ENCODE results near the gene CMPK1.

CMPK1 gene

DNA sequence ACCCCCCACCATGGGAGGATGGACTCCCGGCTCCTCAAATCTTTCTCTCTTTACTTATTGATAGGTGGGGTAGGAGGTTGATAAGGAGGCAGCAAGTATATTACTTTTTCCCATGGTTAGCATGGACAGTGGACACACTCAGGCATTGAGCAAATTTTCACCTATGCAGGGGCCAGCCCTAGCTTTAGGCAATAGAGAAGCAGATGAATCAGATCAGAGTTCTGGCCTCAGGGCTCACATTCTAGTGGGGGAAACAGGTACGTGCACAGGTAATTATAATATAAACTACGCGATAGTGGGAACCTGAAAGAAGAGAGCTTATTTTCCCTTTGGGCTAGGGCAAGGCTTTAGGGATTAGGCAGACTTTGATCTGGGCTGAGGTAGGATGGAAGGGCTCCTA is 69.0 kb downstream of the CMPK1 start:
- Histone ChIP-seq H3K4me3 (ENCODE audit: low read length) (no peak overlapping the region), H3K9ac (ENCODE audit: low read length) (no peak overlapping the region), H3K9me3 (ENCODE audit: control insufficient read depth, low read length) (no peaks in the 10 kb centered on the region), H3K36me3 (ENCODE audit: control insufficient read depth, insufficient read depth, low read length) (no peaks in the 10 kb centered on the region), H3K27me3 (ENCODE audit: control insufficient read depth, insufficient read depth, low read length) (peaks cover 4% of the 10 kb centered on the region), H3K4me1 (ENCODE audit: control insufficient read depth, insufficient read depth, low read length) (peaks cover 11% of the 10 kb centered on the region)

DNA sequence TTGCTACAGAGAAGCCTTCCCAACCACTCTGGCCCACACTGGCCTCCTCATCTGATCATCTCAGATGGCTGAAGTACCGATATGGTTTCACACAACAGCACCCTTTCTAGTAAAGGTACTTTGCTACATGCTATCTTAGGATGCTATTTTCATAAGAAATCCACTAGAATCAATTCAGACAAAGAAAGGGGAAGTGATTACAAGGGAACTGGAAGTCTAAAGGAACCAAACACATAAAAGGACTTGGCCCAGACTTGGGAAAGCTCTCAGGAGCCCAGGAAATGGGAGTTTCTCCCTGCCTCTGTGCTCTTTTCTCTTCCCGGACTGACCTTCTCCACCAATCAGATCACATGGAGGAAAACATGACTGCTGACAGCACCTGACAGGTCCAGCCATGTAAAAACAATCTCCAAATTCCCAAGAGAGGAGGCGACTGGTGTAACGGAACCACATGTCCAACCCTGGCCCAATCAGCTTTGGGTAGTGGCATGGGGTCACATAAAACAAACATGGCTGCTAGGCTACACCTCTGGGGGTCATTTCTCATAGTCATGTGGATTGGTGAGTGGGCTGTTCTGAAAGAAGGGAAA is 69.8 kb downstream of the CMPK1 start:
- Histone ChIP-seq H3K36me3 (ENCODE audit: control insufficient read depth, insufficient read depth, low read length) (no peaks in the 10 kb centered on the region), H3K4me1 (ENCODE audit: control insufficient read depth, insufficient read depth, low read length) (peaks cover 11% of the 10 kb centered on the region), H3K9me3 (ENCODE audit: control insufficient read depth, low read length) (no peaks in the 10 kb centered on the region), H3K27me3 (ENCODE audit: control insufficient read depth, insufficient read depth, low read length) (peaks cover 4% of the 10 kb centered on the region), H3K4me3 (ENCODE audit: low read length) (no peak overlapping the region), H3K9ac (ENCODE audit: low read length) (no peak overlapping the region)

DNA sequence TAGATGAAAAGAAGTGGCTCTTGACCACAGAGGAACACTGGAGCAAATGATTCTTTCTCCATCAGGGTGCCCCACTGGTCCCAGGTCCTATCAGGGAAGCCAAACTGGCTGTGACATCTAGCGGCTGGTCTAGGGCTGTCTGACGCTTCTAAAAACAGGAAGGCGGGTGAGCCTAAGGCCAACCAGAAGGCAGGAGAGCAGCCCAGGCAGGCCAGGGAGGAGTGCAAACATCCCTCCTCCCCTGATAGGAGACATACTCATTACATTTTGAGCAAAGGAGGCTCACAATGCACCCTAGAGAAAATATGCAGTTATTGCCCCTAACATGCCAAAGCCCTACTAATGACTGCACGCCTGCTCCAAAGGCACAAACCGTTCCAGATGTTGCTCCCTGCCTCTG is 72.1 kb downstream of the CMPK1 start:
- H3K27me3 ChIP-seq (ENCODE audit: control insufficient read depth, insufficient read depth, low read length), result peaks cover 10% of the 10 kb centered on the region
- H3K4me1 ChIP-seq (ENCODE audit: control insufficient read depth, insufficient read depth, low read length), result peaks cover 11% of the 10 kb centered on the region
- H3K9me3 ChIP-seq (ENCODE audit: control insufficient read depth, low read length), result no peaks in the 10 kb centered on the region
- H3K36me3 ChIP-seq (ENCODE audit: control insufficient read depth, insufficient read depth, low read length), result no peaks in the 10 kb centered on the region
- no peak overlapping the region for H3K4me3 ChIP-seq (ENCODE audit: low read length)
- no peak overlapping the region for H3K9ac ChIP-seq (ENCODE audit: low read length)

DNA sequence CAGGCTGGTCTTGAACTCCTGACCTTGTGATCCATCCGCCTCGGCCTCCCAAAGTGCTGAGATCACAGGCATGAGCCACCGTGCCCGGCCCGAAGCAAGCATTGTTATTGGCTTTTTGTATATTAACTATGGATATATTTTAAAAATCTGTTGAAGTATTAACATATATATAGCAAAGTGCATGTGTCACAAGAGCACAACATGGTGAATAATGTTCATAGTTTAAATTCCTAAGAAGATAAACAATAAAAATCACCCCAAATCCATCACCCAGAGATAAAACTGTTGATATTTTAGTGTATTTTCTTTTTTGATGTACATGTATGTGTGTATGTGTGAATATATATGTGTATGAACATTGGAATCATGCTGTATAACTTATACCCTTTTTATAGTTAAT is 73.4 kb downstream of the CMPK1 start:
- peaks cover 6% of the 10 kb centered on the region for H3K4me1 ChIP-seq (ENCODE audit: control insufficient read depth, insufficient read depth, low read length)
- H3K27me3 ChIP-seq (ENCODE audit: control insufficient read depth, insufficient read depth, low read length), result peaks cover 12% of the 10 kb centered on the region

DNA sequence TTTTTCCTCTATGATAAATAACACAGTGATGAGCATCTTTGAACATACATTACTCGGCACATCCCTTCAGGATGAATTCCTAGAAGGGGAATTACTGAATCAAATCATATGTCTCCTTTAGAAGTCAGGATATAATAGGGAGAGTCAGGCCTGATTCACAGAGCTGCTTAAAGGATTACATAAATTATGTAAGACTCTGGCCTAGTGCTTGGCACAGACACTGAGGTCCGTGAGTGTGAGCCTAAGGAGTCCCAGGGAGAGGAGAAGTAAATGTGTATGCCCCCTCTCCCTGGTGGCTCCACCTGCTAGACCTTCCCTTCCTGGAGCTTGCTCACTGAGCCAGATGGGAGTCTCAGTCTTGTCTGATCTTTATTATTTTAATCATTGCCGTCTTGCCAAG is 73.9 kb downstream of the CMPK1 start:
- Histone ChIP-seq H3K4me1 (ENCODE audit: control insufficient read depth, insufficient read depth, low read length) (peaks cover under 1% of the 10 kb centered on the region), H3K9ac (ENCODE audit: low read length) (no peak overlapping the region), H3K36me3 (ENCODE audit: control insufficient read depth, insufficient read depth, low read length) (no peaks in the 10 kb centered on the region), H3K9me3 (ENCODE audit: control insufficient read depth, low read length) (no peaks in the 10 kb centered on the region), H3K4me3 (ENCODE audit: low read length) (no peak overlapping the region), H3K27me3 (ENCODE audit: control insufficient read depth, insufficient read depth, low read length) (peaks cover 12% of the 10 kb centered on the region)

More for the DNA sequence above, 73.4 kb downstream of the CMPK1 start:
- Histone ChIP-seq H3K4me3 (ENCODE audit: low read length) (no peak overlapping the region), H3K9me3 (ENCODE audit: control insufficient read depth, low read length) (no peaks in the 10 kb centered on the region), H3K9ac (ENCODE audit: low read length) (no peak overlapping the region), H3K36me3 (ENCODE audit: control insufficient read depth, insufficient read depth, low read length) (no peaks in the 10 kb centered on the region)

DNA sequence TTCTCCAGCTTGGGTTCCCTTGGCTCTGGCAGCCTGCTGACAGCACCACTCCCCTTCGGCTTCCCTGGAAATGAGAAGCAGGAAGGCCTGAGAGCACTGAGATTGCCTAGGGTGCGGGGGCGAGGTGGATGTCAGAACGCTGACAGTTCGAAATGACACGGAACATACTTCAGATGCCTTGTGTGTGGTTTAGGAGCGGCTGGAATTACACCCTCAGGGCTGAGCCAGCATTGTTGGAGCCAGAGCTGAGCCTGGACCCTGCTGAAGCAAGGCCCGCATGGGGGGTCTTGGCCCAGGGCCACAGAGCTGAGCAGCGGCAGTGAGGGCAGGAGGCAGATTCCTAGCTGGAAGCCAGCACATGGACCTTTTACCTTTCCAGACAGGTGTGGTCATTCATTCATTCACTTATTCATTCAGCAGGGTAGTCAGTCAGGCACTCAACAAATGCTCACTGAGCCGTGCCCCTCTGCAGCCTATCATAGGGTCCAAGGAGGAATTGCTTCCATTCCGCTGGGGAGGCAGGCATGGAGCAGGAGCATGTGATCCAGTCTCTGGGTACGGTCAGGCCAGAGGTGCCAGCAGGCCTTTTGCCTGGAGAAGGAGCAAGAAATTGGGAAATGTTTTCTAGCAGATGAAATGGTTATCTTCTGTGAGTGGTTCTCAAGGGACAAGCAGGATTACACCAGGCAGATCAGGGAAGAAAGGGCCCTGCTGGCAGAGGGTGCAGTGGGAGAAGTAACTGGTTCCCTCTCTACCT is 75.9 kb downstream of the CMPK1 start:
- no peaks in the 10 kb centered on the region for H3K4me1 ChIP-seq (ENCODE audit: control insufficient read depth, insufficient read depth, low read length)
- no peak overlapping the region for H3K9ac ChIP-seq (ENCODE audit: low read length)
- H3K9me3 ChIP-seq (ENCODE audit: control insufficient read depth, low read length), result no peaks in the 10 kb centered on the region

DNA sequence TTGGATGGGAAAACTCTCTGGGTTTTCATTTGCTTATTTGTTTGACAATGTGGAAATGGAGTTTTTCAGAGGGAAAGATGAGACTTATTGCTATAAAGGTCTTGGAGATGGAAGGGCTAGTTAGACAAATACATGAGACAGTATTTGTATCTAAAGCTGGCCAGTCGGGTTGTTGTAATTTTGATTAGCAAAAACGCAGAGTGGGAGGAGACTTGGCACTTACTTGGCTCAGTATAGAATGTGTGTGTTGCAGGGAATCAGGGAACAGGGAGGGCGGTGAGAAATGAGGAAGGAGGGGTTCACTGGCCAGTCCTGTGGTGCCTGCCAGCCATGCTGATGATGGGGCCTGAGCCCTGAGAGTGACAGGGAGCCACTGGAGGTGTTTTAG is 76.5 kb downstream of the CMPK1 start:
- Histone ChIP-seq H3K27me3 (ENCODE audit: control insufficient read depth, insufficient read depth, low read length) (peaks cover 26% of the 10 kb centered on the region), H3K4me1 (ENCODE audit: control insufficient read depth, insufficient read depth, low read length) (no peaks in the 10 kb centered on the region), H3K36me3 (ENCODE audit: control insufficient read depth, insufficient read depth, low read length) (no peaks in the 10 kb centered on the region), H3K9me3 (ENCODE audit: control insufficient read depth, low read length) (no peaks in the 10 kb centered on the region), H3K4me3 (ENCODE audit: low read length) (no peak overlapping the region), H3K9ac (ENCODE audit: low read length) (no peak overlapping the region)

More for the DNA sequence above, 75.9 kb downstream of the CMPK1 start:
- no peak overlapping the region for H3K4me3 ChIP-seq (ENCODE audit: low read length)
- H3K36me3 ChIP-seq (ENCODE audit: control insufficient read depth, insufficient read depth, low read length), result no peaks in the 10 kb centered on the region
- peaks cover 20% of the 10 kb centered on the region for H3K27me3 ChIP-seq (ENCODE audit: control insufficient read depth, insufficient read depth, low read length)

DNA sequence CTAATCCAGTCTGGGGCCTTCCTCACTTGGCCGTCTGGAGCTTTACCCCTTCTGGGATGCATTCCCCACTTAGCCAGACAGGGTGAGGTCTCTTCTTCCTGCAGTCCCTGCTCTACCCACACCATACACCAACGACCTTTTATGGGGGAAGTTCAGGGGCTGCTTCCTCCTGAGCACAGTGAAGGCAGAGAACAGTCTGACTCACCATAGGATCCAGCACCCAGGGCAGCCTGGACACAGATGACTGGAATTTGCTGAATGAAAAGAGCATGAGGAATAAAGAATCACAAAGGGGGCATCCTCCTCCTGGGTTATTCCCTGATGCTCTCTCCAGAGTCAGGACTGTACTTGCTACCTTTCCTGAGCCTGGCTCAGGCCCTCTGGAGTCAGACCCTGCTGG is 77.8 kb downstream of the CMPK1 start:
- H3K4me3 ChIP-seq (ENCODE audit: low read length), result no peak overlapping the region
- no peaks in the 10 kb centered on the region for H3K4me1 ChIP-seq (ENCODE audit: control insufficient read depth, insufficient read depth, low read length)
- H3K9ac ChIP-seq (ENCODE audit: low read length), result no peak overlapping the region
- H3K9me3 ChIP-seq (ENCODE audit: control insufficient read depth, low read length), result no peaks in the 10 kb centered on the region
- H3K36me3 ChIP-seq (ENCODE audit: control insufficient read depth, insufficient read depth, low read length), result no peaks in the 10 kb centered on the region
- peaks cover 37% of the 10 kb centered on the region for H3K27me3 ChIP-seq (ENCODE audit: control insufficient read depth, insufficient read depth, low read length)

DNA sequence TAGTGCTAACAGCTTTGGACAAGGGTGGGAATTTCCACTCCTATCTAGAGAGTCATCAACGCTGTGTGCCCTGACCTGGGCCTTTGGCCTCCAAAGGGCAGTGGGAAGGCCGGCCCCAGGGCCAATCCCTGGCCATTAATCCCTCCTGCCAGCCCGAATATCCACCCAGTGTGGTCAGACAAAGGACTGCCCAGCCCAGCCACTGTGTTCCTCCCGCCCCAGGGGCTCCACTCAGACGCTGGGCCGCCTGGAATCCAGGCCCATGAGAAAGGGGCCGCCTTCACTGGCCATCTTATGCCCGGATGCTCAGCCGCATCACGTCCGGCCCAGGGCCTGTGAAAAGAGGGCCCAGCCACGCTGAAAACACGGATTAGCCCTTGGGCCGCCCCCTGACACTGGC is 78.8 kb downstream of the CMPK1 start:
- no peak overlapping the region for H3K4me3 ChIP-seq (ENCODE audit: low read length)

DNA sequence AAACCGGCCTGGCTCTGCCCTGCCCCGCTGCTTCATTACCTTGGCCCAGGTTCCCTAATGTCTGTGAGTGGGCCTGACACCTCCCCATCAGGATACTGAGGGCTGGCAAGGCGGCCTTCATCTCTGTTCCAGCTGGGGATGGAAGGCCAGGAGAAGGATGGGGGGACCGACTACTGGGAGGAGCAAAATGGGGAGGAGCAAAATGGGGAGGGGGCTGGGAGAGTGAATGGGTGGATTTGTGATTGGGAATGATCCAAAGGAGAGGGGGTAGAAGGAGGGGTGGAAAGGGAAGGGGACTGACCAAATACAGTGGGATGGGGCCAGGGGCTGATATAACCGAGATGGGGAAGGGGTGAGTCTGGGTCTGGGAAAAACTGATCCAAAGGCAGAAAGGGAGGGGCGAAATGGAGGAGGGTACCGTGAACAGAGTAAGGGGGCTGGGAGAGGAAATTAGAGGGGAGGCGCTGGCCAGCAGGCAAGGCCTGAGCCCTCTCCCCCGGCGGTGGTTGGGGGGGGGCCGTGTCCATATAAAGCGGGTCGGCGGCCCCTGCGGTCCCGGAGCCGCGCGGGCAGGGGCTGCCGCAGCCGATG is 82.2 kb downstream of the CMPK1 start, which contains the start of gene FOXE3:
Gene FOXE3, plus strand, starts transcription at position 558 of the 591 bp plus-strand sequence. Its CDS starts 31 bp downstream, at position 589.
- Histone ChIP-seq H3K36me3 (ENCODE audit: control insufficient read depth, insufficient read depth, low read length) (no peaks in the 10 kb centered on the region), H3K4me3 (ENCODE audit: low read length) (no peak within 1 kb of the TSS), H3K27me3 (ENCODE audit: control insufficient read depth, insufficient read depth, low read length) (peaks cover 62% of the 10 kb centered on the region), H3K9ac (ENCODE audit: low read length) (no peak within 1 kb of the TSS), H3K4me1 (ENCODE audit: control insufficient read depth, insufficient read depth, low read length) (no peaks in the 10 kb centered on the region), H3K9me3 (ENCODE audit: control insufficient read depth, low read length) (no peaks in the 10 kb centered on the region)

More for the DNA sequence above, 78.8 kb downstream of the CMPK1 start:
- Histone ChIP-seq H3K9ac (ENCODE audit: low read length) (no peak overlapping the region), H3K9me3 (ENCODE audit: control insufficient read depth, low read length) (no peaks in the 10 kb centered on the region), H3K4me1 (ENCODE audit: control insufficient read depth, insufficient read depth, low read length) (no peaks in the 10 kb centered on the region), H3K36me3 (ENCODE audit: control insufficient read depth, insufficient read depth, low read length) (no peaks in the 10 kb centered on the region), H3K27me3 (ENCODE audit: control insufficient read depth, insufficient read depth, low read length) (peaks cover 43% of the 10 kb centered on the region)

DNA sequence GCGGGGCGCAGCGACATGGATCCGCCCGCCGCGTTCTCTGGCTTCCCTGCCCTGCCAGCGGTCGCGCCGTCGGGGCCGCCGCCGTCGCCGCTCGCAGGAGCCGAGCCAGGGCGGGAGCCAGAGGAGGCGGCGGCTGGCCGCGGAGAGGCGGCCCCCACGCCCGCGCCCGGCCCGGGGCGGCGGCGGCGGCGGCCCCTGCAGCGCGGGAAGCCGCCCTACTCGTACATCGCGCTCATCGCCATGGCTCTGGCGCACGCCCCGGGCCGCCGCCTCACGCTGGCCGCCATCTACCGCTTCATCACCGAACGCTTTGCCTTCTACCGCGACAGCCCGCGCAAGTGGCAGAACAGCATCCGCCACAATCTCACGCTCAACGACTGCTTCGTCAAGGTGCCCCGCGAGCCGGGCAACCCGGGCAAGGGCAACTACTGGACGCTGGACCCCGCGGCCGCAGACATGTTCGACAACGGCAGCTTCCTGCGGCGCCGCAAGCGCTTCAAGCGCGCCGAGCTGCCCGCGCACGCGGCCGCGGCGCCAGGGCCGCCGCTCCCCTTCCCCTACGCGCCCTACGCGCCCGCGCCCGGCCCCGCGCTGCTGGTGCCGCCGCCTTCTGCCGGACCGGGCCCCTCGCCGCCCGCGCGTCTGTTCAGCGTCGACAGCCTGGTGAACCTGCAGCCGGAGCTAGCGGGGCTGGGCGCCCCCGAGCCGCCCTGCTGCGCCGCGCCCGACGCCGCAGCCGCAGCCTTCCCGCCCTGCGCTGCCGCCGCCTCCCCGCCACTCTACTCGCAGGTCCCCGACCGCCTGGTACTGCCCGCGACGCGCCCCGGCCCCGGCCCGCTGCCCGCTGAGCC is 83.0 kb downstream of the CMPK1 start:
- Histone ChIP-seq H3K27me3 (ENCODE audit: control insufficient read depth, insufficient read depth, low read length) (peaks cover 59% of the 10 kb centered on the region), H3K4me3 (ENCODE audit: low read length) (no peak overlapping the region), H3K9me3 (ENCODE audit: control insufficient read depth, low read length) (no peaks in the 10 kb centered on the region)

More for the DNA sequence above, 83.0 kb downstream of the CMPK1 start:
- H3K9ac ChIP-seq (ENCODE audit: low read length), result no peak overlapping the region
- no peaks in the 10 kb centered on the region for H3K36me3 ChIP-seq (ENCODE audit: control insufficient read depth, insufficient read depth, low read length)
- no peaks in the 10 kb centered on the region for H3K4me1 ChIP-seq (ENCODE audit: control insufficient read depth, insufficient read depth, low read length)
